Endothelial cell of hepatic sinusoid (primary cell): ENCODE measurements around the gene MLLT10.

ENCODE experiments used
- in situ Hi-C: cut with HindIII; loops from 2 replicates; pipeline ENCODE4 v1.10.0; 2017; ENCODE audit warnings: low sequenced_read_pairs

The MLLT10 gene

GRCh38 chr10:21724020-21724589, 190.1 kb downstream of the MLLT10 start:
- in situ Hi-C loops = no loop called here

- in situ Hi-C loops = no loop called here
These were observed 190.8 kb downstream of the MLLT10 start for GRCh38 chr10:21724687-21725367.

- in situ Hi-C loops = no loop called here
These were observed 192.7 kb downstream of the MLLT10 start for GRCh38 chr10:21726601-21727225.

- in situ Hi-C loops = no loop called here
These were observed 193.6 kb downstream of the MLLT10 start for GRCh38 chr10:21727452-21728168.

- in situ Hi-C loops = no loop called here
These were observed 194.6 kb downstream of the MLLT10 start for GRCh38 chr10:21728618-21729017.

GRCh38 chr10:21732067-21732772, 198.2 kb downstream of the MLLT10 start:
- in situ Hi-C loops = no loop called here

GRCh38 chr10:21733710-21734109, 199.7 kb downstream of the MLLT10 start:
- in situ Hi-C loops = no loop called here

- in situ Hi-C loops = no loop called here
These were observed 203.1 kb downstream of the MLLT10 start for GRCh38 chr10:21737106-21737505.

GRCh38 chr10:21740989-21741388, 207.0 kb downstream of the MLLT10 start:
- in situ Hi-C loops = no loop called here

GRCh38 chr10:21742740-21743412, 208.8 kb downstream of the MLLT10 start:
- in situ Hi-C loops = no loop called here

GRCh38 chr10:21744223-21744622, 210.2 kb downstream of the MLLT10 start:
- in situ Hi-C loops = no loop called here

GRCh38 chr10:21746118-21746517, 212.1 kb downstream of the MLLT10 start:
- in situ Hi-C loops = no loop called here

GRCh38 chr10:21747809-21748208, 213.8 kb downstream of the MLLT10 start:
- in situ Hi-C loops = no loop called here

GRCh38 chr10:21749788-21750187, 215.8 kb downstream of the MLLT10 start:
- in situ Hi-C loops = no loop called here

GRCh38 chr10:21750424-21750823, 216.4 kb downstream of the MLLT10 start:
- in situ Hi-C loops = no loop called here

GRCh38 chr10:21751341-21752310, 217.6 kb downstream of the MLLT10 start:
- in situ Hi-C loops = no loop called here

GRCh38 chr10:21753497-21754270, 219.7 kb downstream of the MLLT10 start:
- in situ Hi-C loops = no loop called here

- in situ Hi-C loops = no loop called here
These were observed 220.5 kb downstream of the MLLT10 start for GRCh38 chr10:21754410-21755011.
